GM21360 (cell line): ENCODE measurements around the gene NTN3.
"Not testable (repeated sequence)": the region's sequence is repeated elsewhere in the genome, so short reads cannot be mapped to it uniquely, and the experiment has no call there.

ENCODE experiments used
- ATAC-seq: cut with Tn5 transposase; IDR thresholded peaks from one replicate; pipeline ENCODE4 v1.9.1; 2021; ENCODE audit warnings: mild to moderate bottlenecking, moderate library complexity; ENCODE audit not compliant: unreplicated experiment

The NTN3 gene

DNA sequence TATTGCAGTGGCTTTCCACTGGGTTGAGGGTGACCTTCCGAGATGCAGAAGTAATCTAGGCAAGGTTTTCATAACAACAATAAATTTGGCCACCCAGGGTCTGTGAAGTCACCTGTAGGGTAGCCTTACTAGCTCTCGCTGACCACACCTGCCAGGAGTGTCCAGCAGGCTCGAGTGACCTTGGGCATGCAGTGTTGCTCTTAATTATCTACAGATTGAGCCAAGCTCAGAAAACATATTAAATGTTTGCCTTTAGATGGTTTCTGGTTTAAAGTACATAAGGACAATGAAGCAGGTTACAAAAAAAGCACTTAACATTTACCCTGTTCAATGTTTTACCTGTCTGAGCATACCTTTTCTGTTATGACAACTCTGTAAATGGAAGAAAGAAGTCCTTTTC, 5.6 kb downstream of the NTN3 start:
- ATAC-seq: no peak

DNA sequence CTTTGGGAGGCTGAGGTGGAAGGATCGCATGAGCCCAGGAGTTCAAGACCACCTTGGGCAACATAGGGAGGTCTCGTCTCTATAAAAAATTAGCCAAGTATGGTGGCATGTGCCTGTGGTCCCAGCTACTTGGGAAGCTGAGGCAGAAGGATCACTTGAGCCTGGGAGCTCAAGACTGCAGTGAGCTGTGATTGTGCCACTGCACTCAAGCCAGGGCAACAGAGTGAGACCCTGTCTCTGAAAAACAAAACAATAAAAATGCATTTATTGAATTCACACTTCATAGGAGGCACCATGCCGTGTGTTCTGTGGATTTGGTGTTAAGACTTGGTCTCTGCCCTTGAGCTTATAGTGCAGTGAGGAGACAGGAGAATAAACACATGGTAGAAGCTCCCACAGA, 6.2 kb downstream of the NTN3 start:
- no peak for ATAC-seq

DNA sequence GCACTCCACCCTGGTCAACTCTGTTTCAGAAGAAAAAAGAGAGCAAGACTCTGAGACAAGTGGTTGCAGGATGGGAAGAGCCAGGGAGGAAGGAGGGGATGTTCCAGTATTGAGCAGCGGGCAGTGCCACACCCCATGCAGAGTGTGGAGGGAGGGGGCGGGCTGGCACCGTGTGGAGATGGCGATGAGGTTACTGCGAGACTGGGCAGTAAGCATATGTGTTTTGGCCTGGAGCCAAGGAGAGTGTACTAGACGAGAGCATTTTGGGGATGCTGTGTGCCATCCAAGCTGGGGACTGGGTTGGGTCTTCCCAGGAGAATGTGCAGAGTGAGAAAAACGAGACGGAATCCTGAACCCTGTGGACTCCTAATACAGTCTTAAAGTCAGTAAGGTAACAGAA, 7.2 kb downstream of the NTN3 start:
- ATAC-seq: no peak

DNA sequence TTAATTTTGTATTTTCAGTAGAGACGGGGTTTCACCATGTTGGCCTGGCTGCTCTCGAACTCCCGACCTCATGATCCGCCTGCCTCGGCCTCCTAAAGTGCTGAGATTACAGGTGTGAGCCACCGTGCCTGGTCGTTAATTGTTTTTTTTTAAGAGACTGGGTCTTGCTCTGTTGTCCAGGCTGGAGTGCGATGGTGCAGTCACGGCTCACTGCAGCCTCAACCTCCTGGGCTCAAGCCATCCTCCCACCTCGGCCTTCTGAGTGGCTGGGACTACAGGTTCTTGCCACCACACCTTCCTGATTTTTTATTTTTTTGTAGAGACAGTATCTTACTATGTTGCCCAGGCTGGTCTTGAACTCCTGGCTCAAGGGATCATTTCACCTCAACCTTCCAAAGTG, 8.9 kb downstream of the NTN3 start:
- not testable (repeated sequence) for ATAC-seq

DNA sequence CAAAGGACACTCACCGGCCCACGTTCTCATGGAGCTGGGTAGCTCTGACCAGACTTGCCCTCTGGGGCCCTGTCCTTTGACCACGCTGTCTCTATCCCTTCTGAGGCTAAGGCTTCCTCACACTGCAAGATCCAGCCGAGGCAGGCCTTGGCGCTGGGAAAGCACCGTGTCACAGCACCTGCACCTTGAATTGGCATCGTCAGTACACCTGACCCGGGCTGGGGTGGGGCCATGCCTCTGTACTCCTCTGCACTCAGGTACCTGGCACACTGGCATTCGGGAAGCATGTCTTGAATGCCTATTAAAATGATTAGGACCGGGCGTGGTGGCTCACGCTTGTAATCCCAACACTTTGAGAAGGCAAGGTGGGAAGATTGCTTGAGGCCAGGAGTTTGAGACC, 9.9 kb downstream of the NTN3 start:
- ATAC-seq: no peak

DNA sequence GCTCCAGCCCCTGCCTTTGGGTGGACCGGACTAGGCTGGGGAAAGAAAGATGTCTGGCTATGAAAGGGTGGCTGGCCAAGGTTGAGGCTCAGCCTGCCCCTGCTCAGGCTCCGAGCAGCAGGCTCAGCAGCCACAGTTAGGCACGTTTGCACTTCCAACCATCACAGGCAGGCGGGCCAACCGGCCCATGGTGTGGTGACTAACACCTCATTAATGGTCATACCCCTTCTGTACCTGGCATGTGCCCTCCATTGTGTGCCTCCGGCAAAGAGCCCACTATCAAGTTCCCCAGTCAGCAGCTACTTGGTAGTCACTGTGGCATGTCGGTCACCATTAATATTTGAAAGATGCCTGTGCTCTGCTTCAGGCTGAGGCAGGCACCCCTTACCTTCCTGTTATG, 10.6 kb downstream of the NTN3 start:
- no peak for ATAC-seq

DNA sequence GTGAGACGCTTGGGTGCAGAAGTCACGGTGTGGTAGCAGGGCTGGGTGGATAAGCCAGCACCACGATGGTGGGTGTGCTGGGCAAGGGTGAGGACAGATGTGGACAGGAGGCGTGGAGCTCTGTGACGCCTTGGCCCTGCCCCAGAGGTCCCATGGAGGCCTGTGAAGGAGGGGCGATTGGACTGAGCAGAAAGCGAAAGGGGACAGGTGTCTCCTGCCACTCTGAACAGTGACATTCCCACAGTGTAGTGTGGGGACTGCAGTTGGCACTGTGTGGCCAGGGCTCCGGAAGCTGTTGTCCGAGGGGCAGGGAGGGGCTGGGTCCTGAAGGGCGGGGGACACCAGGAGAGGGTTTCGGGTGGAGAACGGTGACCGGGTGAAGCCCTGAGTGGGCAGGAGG, 11.2 kb downstream of the NTN3 start:
- no peak for ATAC-seq

DNA sequence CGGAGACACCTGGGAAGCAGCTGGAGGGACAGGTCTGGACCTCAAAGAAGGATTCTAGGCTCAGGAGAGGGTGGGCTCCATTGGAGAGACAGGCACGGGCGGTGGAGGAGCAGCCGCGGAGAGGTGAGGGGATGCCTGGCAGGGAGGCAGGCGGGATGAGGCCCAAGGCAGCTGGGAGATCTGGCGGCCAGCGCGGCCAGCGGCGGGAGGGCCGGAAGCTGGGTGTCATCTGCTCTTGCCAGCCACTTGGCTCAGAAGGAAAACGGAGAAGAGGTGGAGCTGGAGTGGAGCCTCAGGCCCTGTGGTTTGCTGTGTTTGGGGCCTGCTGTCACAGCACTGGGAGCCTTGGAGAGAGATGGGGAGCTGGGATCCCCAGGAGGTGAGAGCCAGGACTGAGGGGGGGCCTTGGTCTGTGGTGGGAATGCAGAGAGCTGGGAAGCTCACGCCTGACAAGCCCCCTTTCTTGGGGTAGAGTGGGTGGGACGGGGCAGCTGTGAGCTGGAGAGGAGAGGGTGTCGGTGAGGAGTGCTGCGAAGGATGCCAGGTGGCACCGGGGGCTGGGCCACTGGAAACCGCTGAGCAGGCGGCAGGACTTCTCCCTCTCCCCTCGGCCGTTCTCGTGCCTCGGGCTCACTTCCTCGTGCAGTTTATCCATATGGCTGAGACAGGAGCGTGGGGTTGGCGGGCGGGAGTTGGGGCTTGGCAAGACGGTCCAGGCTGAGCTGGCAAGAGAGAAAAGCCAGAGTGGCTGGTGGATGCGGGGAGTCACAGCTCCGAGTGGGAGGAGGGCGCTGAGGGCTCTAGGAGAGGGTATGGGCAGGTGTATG, 11.8 kb downstream of the NTN3 start:
- no peak for ATAC-seq

DNA sequence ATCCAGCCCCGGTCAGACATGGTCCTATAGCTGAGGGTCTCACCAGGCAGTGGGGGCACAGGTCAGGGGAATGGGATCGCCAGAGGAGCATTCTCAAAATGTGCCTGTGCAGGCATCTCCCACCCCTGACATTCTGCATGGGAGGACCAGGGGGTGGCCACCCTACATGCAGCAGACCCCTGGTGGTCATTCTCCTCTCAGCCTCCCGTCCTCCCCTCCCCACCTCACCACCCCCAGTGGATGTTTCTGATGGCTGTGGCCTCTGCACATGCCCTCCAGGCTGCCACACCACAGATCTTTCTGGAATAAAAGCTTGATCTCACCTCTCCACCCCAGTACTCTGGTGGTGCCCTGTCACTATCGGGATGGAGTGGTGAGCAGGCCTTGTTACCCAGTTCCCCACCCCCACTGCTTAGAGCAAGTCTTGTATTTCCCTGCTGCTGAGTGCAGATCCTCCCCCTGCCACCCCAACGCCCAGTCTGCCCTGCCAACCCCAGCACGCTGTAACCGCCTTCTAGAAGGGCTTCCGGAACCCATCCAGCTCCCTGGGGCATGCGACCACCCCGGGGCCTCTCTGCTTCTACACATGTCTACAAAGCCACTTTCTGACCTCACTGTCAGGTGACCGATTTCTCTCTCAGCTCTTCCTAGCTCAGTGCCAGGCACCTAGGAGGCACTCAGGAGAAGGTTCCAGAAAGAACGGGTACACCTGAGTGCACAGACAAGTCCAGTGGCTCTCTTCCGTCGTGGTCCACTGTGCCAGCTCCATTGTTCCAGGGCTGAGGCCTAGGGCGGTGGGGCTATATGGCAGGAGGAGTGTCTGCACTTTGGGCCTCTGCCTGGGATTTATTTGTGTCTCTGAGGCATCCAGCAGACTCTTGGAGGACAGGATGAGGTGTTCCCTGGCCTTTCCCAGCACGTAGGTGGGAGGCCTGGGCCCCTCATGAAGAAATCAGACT, 13.1 kb downstream of the NTN3 start:
- no peak for ATAC-seq

DNA sequence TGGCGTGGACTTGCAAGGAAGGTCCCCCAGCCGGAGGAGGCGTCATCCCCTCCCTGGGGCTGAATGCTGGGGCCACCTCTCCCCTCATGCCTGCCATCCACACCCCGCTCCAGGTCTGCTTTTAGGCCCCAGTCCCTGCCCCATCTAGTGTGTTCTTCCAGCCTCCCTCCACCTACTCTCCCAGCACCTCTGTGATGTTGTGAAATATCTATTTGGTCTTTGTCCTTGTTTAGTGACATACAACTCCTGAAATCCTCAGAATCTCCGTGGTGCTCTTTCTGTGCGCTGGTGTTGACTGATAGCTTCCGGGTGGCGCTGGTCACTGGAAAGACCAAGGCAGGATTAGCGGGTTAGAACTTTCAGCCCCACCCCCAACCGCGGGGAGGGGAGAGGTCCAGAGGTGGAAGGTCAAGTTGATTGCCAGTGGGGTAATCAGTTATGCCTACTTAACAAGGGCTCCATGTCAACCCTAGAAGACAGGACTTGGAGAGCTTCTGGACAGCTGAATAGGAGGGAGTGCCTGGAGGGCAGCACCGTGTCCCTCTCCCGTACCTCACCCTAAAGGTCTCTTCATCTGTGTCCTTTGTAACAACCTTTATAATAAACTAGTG, 13.9 kb downstream of the NTN3 start:
- ATAC-seq: no peak

DNA sequence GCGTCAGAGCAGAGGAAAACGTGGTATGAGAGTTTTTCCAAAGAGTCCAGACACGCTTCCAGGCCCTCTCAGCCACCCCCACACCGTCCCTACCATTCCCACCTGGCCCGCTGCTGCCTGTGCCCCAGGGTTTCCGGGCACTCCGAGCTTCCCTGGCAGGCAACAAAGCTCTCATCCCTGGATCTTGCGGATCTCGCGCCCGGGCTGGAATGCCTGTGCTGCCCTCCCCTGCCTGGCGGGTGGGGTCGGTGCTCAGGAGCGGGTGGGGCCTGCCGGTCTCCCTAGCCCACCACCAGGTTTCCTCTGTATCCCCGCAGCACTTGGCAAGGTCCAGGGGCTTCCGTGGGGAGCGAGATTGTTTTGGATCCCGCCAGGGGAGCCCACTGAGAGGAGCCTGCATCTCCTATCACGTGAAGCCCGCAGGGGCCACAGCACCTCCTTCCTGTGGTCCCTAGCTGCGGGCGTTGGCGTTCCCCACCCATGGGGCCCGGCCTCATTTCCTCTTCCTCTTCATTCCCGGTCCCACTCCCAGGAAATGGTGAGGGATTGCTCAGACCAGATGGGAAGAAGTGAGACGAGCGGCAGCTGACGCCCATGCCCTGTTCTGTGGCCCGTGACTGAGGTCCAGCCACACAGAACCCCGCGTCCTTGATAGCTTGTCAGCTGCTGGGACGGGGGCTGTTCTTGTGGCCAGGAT, 14.9 kb downstream of the NTN3 start:
- no peak for ATAC-seq

DNA sequence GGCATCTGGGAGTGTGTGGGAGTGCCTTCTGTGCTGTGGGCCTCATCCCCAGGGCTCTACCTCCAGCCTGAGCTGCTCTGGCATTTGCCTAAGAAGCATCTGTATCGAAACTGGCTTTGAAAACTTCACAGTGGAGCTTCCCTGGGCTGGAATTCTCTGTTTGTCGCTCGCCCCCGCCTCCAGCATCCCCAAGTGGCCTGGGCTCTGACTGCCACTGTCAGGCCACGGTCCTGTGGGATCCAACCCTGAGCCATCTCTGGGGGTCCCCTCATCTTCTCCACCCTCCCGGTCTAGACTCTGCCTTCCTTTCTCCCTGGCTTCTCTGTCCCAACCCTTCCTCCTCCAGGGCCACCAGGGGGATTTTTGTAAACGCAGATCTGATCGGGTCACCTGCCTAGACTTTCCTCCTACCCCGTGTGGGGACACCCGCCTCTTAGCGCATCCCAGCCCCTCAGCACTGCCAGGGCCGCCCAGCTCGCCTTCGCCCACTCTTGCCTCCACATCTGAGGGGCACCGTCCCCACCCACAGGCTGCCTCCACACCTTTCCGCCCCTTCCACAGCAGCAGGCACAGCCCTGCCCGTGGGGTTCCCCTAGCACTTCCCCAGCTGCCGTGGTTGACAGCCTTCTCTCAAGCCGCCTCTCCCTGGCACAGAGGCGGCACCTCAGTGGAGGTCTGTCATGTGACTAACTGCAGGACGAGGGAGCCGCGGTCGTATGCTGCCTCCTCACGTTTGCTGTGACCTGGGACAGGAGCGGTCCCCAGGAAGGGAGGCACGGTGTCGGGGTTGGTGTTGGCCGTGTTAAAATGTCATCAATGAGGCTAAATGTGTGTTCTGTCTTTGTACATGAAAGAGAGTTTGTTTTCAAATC, 15.8 kb downstream of the NTN3 start:
- ATAC-seq: peak; percentile 51

DNA sequence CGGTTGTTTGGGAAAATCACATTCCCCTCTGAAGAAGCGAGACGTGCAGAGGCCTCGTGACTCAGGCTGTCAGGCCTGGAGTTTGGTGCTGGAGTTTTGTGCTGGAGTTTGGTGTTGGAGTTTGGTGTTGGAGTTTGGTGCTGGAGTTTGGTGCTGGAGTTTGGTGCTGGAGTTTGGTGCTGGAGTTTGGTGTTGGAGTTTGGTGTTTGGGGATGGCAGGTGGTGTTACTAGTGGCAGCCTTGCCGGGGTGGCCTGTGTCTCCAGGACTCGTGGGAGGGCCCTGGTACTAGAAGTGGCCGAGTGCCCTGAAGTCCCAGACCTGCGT, 16.4 kb downstream of the NTN3 start:
- ATAC-seq: no peak

DNA sequence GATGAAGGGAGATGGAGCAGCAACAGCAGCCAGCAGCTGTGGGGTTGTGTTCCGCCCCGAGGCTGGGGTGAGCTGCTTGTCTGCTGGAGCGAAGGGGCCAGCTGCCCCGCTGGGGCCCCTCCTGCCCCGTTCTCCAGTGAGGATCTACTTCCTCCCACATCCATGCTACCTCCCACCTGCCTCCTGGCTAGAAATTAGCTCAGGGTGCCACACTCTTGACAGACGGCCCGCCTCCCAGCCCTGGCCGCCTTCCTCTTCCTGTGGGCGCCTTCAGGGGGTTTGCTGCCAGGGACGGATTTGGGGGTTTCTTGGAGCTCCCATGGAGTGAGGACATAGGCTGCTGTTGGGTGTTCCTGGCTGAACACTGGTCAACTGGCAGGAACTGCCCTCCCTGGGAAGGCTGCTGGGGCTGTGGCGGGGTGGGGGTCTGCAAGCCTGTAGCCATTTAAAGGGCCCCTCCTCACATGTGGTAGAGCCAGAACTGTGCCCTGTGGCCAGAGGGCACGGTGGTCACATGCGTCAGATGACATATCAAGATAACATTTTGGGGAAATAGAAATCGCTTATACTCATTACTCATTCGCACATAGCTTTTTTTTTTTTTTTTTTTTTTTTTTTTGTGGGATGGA, 16.9 kb downstream of the NTN3 start:
- ATAC-seq: no peak

DNA sequence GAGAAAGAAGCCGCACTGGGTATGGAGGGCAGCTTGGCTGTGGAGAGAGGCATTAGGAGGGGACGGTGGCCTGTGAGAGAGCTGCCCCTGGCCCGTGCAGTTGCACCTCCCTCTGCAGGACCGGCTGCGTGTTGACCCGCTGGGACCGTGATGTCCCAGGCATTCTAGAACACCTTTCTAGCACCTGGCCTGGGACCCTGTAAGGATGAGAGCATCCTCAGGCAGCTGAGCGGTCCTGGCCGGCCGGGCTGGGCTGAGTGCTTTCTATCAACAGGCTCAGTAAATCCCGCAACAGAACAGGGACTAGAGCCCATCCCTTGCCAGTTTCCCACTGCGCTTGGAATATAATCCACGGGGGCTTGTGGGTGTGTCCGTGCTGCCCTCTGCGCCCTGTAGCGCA, 18.5 kb downstream of the NTN3 start:
- ATAC-seq: no peak

DNA sequence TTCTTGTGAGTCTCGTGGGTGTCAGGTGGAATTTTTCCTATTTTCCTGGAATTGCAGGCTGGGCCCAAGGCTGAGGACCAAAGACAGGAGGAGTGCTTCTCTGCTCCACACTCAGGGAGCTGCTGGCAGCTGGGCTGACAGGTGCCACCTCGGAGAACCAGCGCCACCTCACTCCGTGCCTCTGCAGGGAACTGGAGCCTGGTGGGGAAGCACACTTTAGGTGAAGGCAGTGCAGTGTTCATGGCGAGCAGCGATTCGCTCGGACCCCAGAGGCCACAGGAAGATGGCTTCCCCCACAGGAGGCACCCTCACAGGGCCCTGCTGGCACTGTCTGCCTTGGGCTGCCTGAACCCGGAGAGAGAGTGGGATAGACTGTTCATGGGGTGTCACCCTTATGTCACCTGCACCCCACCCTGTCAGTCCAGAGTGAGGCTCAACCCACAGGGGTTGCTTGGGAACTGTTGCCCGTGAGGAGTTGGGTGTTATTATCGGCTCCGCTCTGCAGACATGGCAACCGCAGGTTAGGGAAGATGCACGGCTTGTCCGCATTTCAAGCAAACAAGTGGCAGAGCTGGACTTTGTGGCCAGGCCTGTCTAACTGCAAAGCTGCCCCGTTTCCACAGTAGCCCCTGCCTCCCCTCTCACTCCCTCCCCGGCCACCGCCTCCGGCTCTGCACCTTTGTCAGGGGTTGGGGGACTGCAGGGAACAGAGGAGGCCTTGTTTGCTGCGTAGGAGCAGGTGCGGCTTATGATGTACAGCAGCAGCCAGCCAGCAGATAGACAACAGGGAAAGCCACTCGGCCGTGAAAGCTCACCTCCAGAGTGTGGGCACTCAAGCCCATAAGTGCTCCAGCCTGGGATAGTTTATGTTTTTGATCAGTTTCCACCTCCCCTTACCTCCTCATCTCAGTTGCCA, 19.4 kb downstream of the NTN3 start:
- no peak for ATAC-seq

DNA sequence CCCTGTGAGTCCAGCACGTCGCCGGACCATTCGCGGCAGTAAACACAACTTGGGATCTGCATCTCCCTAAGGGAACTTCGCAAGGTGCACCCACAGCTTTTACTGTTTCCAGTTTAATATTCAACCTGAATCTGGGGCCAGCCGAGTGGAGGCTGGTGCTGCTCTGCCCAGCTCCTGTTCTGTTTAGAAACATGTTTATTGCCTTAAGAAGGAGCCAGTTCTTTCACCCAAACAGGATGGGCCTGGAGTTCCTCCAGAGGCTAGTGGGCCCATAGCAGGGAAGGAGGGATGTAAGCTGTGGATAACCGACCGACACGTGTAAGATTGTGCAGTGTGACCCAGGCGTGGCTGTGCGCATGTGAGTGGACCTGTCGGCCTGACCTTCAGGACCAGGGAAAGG, 21.2 kb downstream of the NTN3 start:
- ATAC-seq: no peak

DNA sequence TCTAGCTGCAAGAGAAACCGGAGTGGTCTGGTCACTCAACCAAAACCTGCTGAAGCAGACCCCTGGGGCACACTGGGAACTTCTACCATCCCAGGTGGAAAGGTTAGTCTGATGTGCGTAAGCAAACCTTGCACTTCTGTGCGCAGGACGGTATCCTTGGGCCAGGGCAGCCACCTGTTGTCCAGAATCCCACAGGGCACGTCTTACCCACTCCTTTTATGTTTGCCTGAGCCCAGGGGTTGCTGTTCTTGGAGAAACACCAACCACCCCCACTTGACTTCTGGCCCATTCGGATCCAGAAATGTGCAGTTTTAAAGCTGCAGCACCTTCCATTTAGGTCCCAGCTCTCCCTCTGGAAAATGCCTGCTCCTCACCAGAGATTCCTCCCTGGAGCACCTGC, 22.5 kb downstream of the NTN3 start:
- ATAC-seq: no peak

DNA sequence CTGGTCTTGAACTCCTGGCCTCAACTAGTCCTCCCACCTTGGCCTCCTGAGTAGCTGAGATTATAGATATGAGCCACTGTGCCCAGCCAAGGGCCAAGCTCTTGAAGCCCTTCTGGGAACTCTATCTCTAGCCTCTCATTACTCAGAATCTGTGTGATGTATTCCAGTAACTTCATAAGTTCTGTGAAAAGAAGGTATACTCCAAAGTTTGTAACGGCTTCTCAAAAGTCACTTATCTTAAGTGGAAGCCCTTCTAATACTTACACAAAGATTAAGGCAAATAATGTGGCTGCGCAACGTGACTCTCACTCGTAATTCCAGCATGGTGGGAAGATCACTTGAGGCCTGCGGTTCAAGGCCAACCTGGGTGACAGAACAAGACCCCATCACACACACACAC, 23.5 kb downstream of the NTN3 start:
- no peak for ATAC-seq
